Lung (tissue), 12 donors: Measurements from ENCODE around the gene ZSWIM8. TPM values are rescaled to one million over a fixed set of nuclear protein-coding genes. Genes with fewer than 3 reads are reported as not detected.
A peak's percentile ranks its signal among the peaks of the same experiment; 100 is the strongest.

Experiments used
- ATAC-seq: fragments of 200-7000 bp; cut with Tn5 transposase; one replicate; pipeline ENCODE4 v1.9.1; 2020; ENCODE audit warnings: moderate number of reproducible peaks; ENCODE audit not compliant: insufficient read depth, low FRiP score
- DNase-seq, 3 donors: peaks; one replicate each; pipeline ENCODE4 v3.0.0-alpha.2; 2013 to 2017
- H3K27ac ChIP-seq, 2 donors: one replicate each; pipeline ENCODE4 v1.5.1; 2013; ENCODE audit warnings: mild to moderate bottlenecking in 2 of 2, moderate library complexity in 2 of 2, control low read depth in 1 of 2, inconsistent platforms in 1 of 2, low read depth in 1 of 2, low read length in 1 of 2
- H3K27me3 ChIP-seq, 3 donors: one replicate each; pipeline ENCODE4 v1.5.1; 2013; ENCODE audit warnings: low read length in 2 of 3; ENCODE audit not compliant: control insufficient read depth in 3 of 3, insufficient read depth in 3 of 3
- H3K36me3 ChIP-seq, 4 donors: one replicate each; pipeline ENCODE4 v1.5.1; 2013; ENCODE audit warnings: low read length in 4 of 4, mild to moderate bottlenecking in 1 of 4, moderate library complexity in 1 of 4; ENCODE audit not compliant: control insufficient read depth in 4 of 4, insufficient read depth in 4 of 4
- H3K4me1 ChIP-seq, 5 donors: one replicate each; pipeline ENCODE4 v1.5.1; 2013; ENCODE audit warnings: low read length in 5 of 5, mild to moderate bottlenecking in 2 of 5, moderate library complexity in 1 of 5; ENCODE audit not compliant: control insufficient read depth in 5 of 5, insufficient read depth in 5 of 5
- H3K4me3 ChIP-seq: one replicate; pipeline ENCODE4 v1.5.1; 2013; ENCODE audit warnings: mild to moderate bottlenecking, control low read depth, moderate library complexity
- H3K9ac ChIP-seq, 2 donors: one replicate each; pipeline ENCODE4 v1.5.1; 2013; ENCODE audit warnings: low read length in 2 of 2, control low read depth in 1 of 2; ENCODE audit not compliant: insufficient read depth in 1 of 2
- H3K9me3 ChIP-seq, 4 donors: one replicate each; pipeline ENCODE4 v1.5.1; 2013; ENCODE audit warnings: low read length in 3 of 4, mild to moderate bottlenecking in 1 of 4, moderate library complexity in 1 of 4; ENCODE audit not compliant: control insufficient read depth in 4 of 4, insufficient read depth in 3 of 4
- CTCF ChIP-seq: IDR thresholded peaks from 2 replicates; pipeline ENCODE4 v1.5.1; 2012; ENCODE audit warnings: mild to moderate bottlenecking; ENCODE audit errors: control extremely low read depth, extremely low read depth
- WGBS, 2 donors: extraction: QIAGEN DNeasy Blood & Tissue Kit; methylation state at CpG; one replicate each; pipeline ENCODE4 v1.1.7; 2013; 5-methylcytosine and 5-hydroxymethylcytosine counted together
- polyA plus RNA-seq, 2 donors: library from polyadenylated mRNA; stranded (reverse); fragments of 200-250 nt; gene quantifications; one replicate each; pipeline ENCODE4 v1.2.1, GENCODE V29; 2013
- total RNA-seq, 2 donors: library from RNA; depleted of rRNA in 1 of 2; stranded (reverse); fragments of >200 nt in 1 of 2; gene quantifications; one replicate each; pipeline ENCODE4 v1.2.1, GENCODE V29; 2014 to 2021
- donor health status: control.
- donor health status: control.
- donor health status: Bipolar disorder and iron deficiency.
- donor health status: healthy.
- donor health status: DM: yes; HTN: yes; CAD: no.

The ZSWIM8 gene
- total and polyA plus RNA-seq, 4 donors = 70.3 to 113 (median 93.1) TPM

DNA sequence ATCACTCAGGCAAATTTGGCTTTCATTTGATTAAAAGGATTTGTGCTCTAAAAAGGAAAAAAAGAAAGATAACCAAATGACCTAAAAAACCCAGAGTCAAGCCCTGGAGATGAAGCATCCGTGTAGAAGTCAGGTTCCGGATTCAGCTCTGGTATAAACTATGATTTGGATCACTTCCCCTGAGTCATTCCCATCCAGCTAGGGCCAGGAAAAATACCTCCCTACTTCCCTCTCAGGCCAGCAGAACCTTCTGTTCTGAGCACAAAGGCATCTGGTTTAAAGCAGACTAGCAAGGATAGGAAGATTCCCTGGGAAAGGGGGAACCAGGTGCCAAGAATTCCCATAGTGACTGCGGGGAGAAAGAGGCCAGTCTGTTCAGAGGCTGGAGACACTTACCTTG lies 51.7 kb downstream of the ZSWIM8 start:
- H3K36me3 ChIP-seq = peaks cover 0 to 53% (median 5%) of the 10 kb centered on the region in 4 donors
- no peaks in the 10 kb centered on the region for H3K27me3 ChIP-seq
- 83 to 93% methylated on average over 3 of the region's 3 CpGs for WGBS, 2 donors
- no peaks in the 10 kb centered on the region for H3K9me3 ChIP-seq
- H3K4me1 ChIP-seq = peaks cover 0 to 8% (median 0%) of the 10 kb centered on the region in 5 donors
- TF ChIP-seq CTCF = no peak
- no peak for DNase-seq
- no peak for ATAC-seq
- H3K9ac ChIP-seq = no peak overlapping the region
- H3K27ac ChIP-seq = peak overlapping the region in 1 of 2 donors; percentile 5
- H3K4me3 ChIP-seq = no peak overlapping the region

GRCh38 chr10:73838008-73838567 lies 52.7 kb downstream of the ZSWIM8 start:
- no peak for ATAC-seq
- H3K4me3 ChIP-seq = no peak overlapping the region
- TF ChIP-seq CTCF = no peak
- no peak overlapping the region for H3K9ac ChIP-seq
- peak overlapping the region in 1 of 2 donors; percentile 4 for H3K27ac ChIP-seq
- H3K27me3 ChIP-seq = no peaks in the 10 kb centered on the region
- H3K9me3 ChIP-seq = no peaks in the 10 kb centered on the region
- H3K36me3 ChIP-seq = peaks cover 0 to 60% (median 7%) of the 10 kb centered on the region in 4 donors
- DNase-seq = no peak
- peaks cover 0 to 8% (median 0%) of the 10 kb centered on the region in 5 donors for H3K4me1 ChIP-seq
- WGBS, 2 donors = 95 to 96% methylated on average over 3 of the region's 3 CpGs

DNA sequence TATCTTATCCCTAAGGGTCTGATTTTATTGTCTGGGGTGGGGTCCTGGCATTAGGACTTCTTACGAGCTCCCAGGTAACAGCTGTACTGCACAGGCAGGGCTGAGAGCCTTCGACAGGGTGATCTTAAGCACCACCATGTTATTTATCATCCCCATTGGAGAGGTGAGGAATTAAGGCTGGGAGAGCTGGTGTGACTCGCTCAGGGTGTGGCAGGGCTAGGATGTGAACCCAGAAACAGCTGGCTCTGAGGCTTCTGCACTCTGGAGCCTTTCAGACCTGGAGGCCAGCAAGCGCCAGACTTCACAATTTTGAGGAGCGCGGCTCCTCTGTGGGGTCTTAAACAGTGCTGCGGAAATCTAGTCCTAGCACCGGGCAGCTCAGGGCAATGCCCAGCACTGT lies 53.4 kb downstream of the ZSWIM8 start:
- TF ChIP-seq CTCF = no peak
- Histone ChIP-seq H3K27me3 (no peaks in the 10 kb centered on the region), H3K4me1 (peaks cover 0 to 8% (median 0%) of the 10 kb centered on the region in 5 donors), H3K9ac (no peak overlapping the region), H3K27ac (no peak overlapping the region), H3K36me3 (peaks cover 0 to 63% (median 7%) of the 10 kb centered on the region in 4 donors), H3K9me3 (no peaks in the 10 kb centered on the region), H3K4me3 (no peak overlapping the region)
- DNase-seq (no peak), ATAC-seq (no peak)
- WGBS, 2 donors = 96 to 97% methylated on average over 8 of the region's 8 CpGs
